ENCODE measurements around the gene CDON.

The CDON gene

DNA sequence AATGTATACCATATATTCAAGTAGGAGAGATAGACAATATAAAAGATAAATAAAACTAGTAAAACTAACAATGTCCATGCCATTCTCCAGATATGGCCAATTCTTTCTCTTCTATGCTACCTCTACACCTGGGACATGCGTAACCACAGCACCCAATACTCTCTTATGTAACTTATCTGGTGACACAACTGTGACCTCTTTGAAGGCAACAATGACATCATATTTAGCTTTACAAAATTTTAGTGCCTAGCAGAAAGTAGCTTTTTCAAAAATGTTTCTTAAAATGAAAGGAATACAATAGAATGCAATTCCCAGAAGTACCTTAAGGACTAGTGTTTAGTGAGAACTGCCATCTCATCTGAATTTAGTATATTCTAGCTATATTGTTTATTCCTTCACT is 36.8 kb downstream of the CDON start:
- Histone ChIP-seq H2AFZ (ENCODE audit: insufficient read depth, low read length, poor library complexity) (no peak overlapping the region), H3K4me3 (ENCODE audit: low read depth, low read length) (no peak overlapping the region), H3K27me3 (ENCODE audit: insufficient read depth, low read length) (no peaks in the 10 kb centered on the region), H3K79me2 (ENCODE audit: control insufficient read depth, insufficient read depth, low read length, poor library complexity) (peaks cover 5% of the 10 kb centered on the region), H3K4ac (ENCODE audit: low read depth, low read length) (no peak overlapping the region), H3K79me1 (ENCODE audit: low read length) (no peaks in the 10 kb centered on the region), H4K8ac (ENCODE audit: low read depth, low read length) (no peak overlapping the region), H4K91ac (ENCODE audit: low read depth, low read length) (no peak overlapping the region), H3K14ac (ENCODE audit: low read length) (no peak overlapping the region), H2BK12ac (ENCODE audit: low read length) (no peak overlapping the region), H3K18ac (ENCODE audit: low read length) (no peak overlapping the region), H3K9ac (ENCODE audit: low read length) (no peak overlapping the region), H2AK5ac (ENCODE audit: low read length) (no peak overlapping the region), H4K12ac (ENCODE audit: low read depth, low read length) (no peak overlapping the region), H3K9me3 (ENCODE audit: insufficient read depth, low read depth, low read length) (no peaks in the 10 kb centered on the region), H3K4me1 (ENCODE audit: control insufficient read depth in 1 of 2, insufficient read depth in 2 of 2, low read length in 2 of 2) (peaks cover 6 to 10% of the 10 kb centered on the region in 2 experiments), H3K27ac (ENCODE audit: low read depth, low read length) (no peak overlapping the region), H3K36me3 (ENCODE audit: control insufficient read depth in 1 of 2, insufficient read depth in 2 of 2, low read length in 2 of 2) (peaks cover 3% of the 10 kb centered on the region in 2 experiments), H2BK5ac (ENCODE audit: low read depth, low read length, poor library complexity) (no peak overlapping the region), H3K23ac (ENCODE audit: low read length) (no peak overlapping the region), H3K4me2 (ENCODE audit: low read length) (no peak overlapping the region), H2BK120ac (ENCODE audit: insufficient read depth, low read length, poor library complexity) (no peak overlapping the region)
- no peak for DNase-seq
- WGBS (ENCODE audit: extremely low coverage, insufficient coverage, insufficient read length) = no CpG with 5 or more reads among the region's 1 CpG

DNA sequence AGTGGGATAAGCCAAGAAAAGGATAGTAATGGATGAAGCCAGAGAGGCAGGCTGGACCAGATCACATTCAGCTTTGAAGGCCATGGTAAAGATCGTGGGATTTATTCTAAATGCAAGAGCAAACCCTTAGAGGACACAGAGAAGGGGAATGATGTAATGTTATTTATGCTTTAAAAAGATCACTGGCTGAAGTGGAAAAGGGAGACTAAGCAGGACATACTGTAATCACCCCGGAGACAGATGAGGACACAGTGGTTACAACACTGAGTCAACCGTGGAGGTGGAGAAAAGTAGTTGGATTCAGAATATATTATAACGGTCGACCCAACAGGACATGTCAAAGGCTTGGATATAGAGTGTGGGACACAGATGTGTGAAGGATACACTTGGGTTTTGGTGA is 38.5 kb downstream of the CDON start:
- no CpG with 5 or more reads among the region's 5 CpGs for WGBS (ENCODE audit: extremely low coverage, insufficient coverage, insufficient read length)
- peaks cover 5% of the 10 kb centered on the region for H3K79me2 ChIP-seq (ENCODE audit: control insufficient read depth, insufficient read depth, low read length, poor library complexity)

GRCh38 chr11:126012852-126013251 is 49.8 kb downstream of the CDON start:
- H3K9ac ChIP-seq (ENCODE audit: low read length) = no peak overlapping the region
- no peaks in the 10 kb centered on the region for H3K27me3 ChIP-seq (ENCODE audit: insufficient read depth, low read length)
- no peak overlapping the region for H3K23ac ChIP-seq (ENCODE audit: low read length)
- no peaks in the 10 kb centered on the region for H3K79me1 ChIP-seq (ENCODE audit: low read length)
- no peak overlapping the region for H4K91ac ChIP-seq (ENCODE audit: low read depth, low read length)
- H3K4me2 ChIP-seq (ENCODE audit: low read length) = no peak overlapping the region
- DNase-seq = no peak
- no peak overlapping the region for H3K27ac ChIP-seq (ENCODE audit: low read depth, low read length)
- H2BK120ac ChIP-seq (ENCODE audit: insufficient read depth, low read length, poor library complexity) = no peak overlapping the region
- WGBS (ENCODE audit: extremely low coverage, insufficient coverage, insufficient read length) = no CpG with 5 or more reads among the region's 2 CpGs
- no peaks in the 10 kb centered on the region for H3K79me2 ChIP-seq (ENCODE audit: control insufficient read depth, insufficient read depth, low read length, poor library complexity)
- no peak overlapping the region for H3K14ac ChIP-seq (ENCODE audit: low read length)
- no peak overlapping the region for H4K8ac ChIP-seq (ENCODE audit: low read depth, low read length)
- H3K4ac ChIP-seq (ENCODE audit: low read depth, low read length) = no peak overlapping the region
- H3K4me1 ChIP-seq (ENCODE audit: control insufficient read depth in 1 of 2, insufficient read depth in 2 of 2, low read length in 2 of 2) = peaks cover 6% of the 10 kb centered on the region in 2 experiments
- H3K18ac ChIP-seq (ENCODE audit: low read length) = no peak overlapping the region
- no peak overlapping the region for H2BK5ac ChIP-seq (ENCODE audit: low read depth, low read length, poor library complexity)
- H2BK12ac ChIP-seq (ENCODE audit: low read length) = no peak overlapping the region
- no peak overlapping the region for H3K4me3 ChIP-seq (ENCODE audit: low read depth, low read length)
- H2AK5ac ChIP-seq (ENCODE audit: low read length) = no peak overlapping the region
- H3K36me3 ChIP-seq (ENCODE audit: control insufficient read depth in 1 of 2, insufficient read depth in 2 of 2, low read length in 2 of 2) = peaks cover 19 to 22% of the 10 kb centered on the region in 2 experiments
- no peaks in the 10 kb centered on the region for H3K9me3 ChIP-seq (ENCODE audit: insufficient read depth, low read depth, low read length)
- no peak overlapping the region for H4K12ac ChIP-seq (ENCODE audit: low read depth, low read length)
- H2AFZ ChIP-seq (ENCODE audit: insufficient read depth, low read length, poor library complexity) = no peak overlapping the region

More for the DNA sequence above, 38.5 kb downstream of the CDON start:
- Histone ChIP-seq H3K18ac (ENCODE audit: low read length) (peak overlapping the region; percentile 79), H2BK12ac (ENCODE audit: low read length) (peak overlapping the region; percentile 28), H2AK5ac (ENCODE audit: low read length) (no peak overlapping the region), H3K4me1 (ENCODE audit: control insufficient read depth in 1 of 2, insufficient read depth in 2 of 2, low read length in 2 of 2) (peaks cover 6 to 13% of the 10 kb centered on the region in 2 experiments), H2BK5ac (ENCODE audit: low read depth, low read length, poor library complexity) (peak overlapping the region; percentile 32), H4K8ac (ENCODE audit: low read depth, low read length) (peak overlapping the region; percentile 25), H4K12ac (ENCODE audit: low read depth, low read length) (no peak overlapping the region), H3K4ac (ENCODE audit: low read depth, low read length) (peak overlapping the region; percentile 57), H2AFZ (ENCODE audit: insufficient read depth, low read length, poor library complexity) (no peak overlapping the region), H3K23ac (ENCODE audit: low read length) (no peak overlapping the region), H3K14ac (ENCODE audit: low read length) (no peak overlapping the region), H3K9ac (ENCODE audit: low read length) (no peak overlapping the region), H3K79me1 (ENCODE audit: low read length) (no peaks in the 10 kb centered on the region), H3K36me3 (ENCODE audit: control insufficient read depth in 1 of 2, insufficient read depth in 2 of 2, low read length in 2 of 2) (peaks cover 3 to 11% of the 10 kb centered on the region in 2 experiments), H4K91ac (ENCODE audit: low read depth, low read length) (peak overlapping the region; percentile 21), H3K4me3 (ENCODE audit: low read depth, low read length) (no peak overlapping the region), H3K27ac (ENCODE audit: low read depth, low read length) (no peak overlapping the region), H2BK120ac (ENCODE audit: insufficient read depth, low read length, poor library complexity) (no peak overlapping the region), H3K9me3 (ENCODE audit: insufficient read depth, low read depth, low read length) (no peaks in the 10 kb centered on the region), H3K4me2 (ENCODE audit: low read length) (no peak overlapping the region), H3K27me3 (ENCODE audit: insufficient read depth, low read length) (no peaks in the 10 kb centered on the region)
- DNase-seq = no peak

DNA sequence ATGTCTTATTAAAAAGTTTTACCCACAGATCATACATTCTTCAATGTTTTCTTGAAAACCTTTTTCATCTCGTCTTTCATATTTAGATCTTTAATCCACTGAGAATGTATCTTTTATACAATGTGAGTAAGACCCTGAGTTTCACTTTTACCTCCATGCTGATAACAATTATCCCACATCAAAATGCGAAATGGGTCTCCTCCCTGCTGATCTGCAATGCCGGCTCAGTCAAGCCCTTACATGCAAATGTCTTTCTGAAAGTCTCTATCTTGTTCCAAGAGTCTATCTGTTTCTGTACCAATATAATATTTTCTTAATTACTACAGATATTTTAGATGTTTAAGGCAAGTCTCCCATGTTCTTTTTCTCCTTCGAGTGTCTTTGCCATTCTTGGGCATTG is 50.9 kb downstream of the CDON start:
- no peak overlapping the region for H3K4me2 ChIP-seq (ENCODE audit: low read length)
- peaks cover 15 to 19% of the 10 kb centered on the region in 2 experiments for H3K36me3 ChIP-seq (ENCODE audit: control insufficient read depth in 1 of 2, insufficient read depth in 2 of 2, low read length in 2 of 2)
- no peak overlapping the region for H3K23ac ChIP-seq (ENCODE audit: low read length)
- no peak overlapping the region for H3K9ac ChIP-seq (ENCODE audit: low read length)
- H3K18ac ChIP-seq (ENCODE audit: low read length) = no peak overlapping the region
- no peak overlapping the region for H3K27ac ChIP-seq (ENCODE audit: low read depth, low read length)
- H4K8ac ChIP-seq (ENCODE audit: low read depth, low read length) = no peak overlapping the region
- no peak overlapping the region for H2BK120ac ChIP-seq (ENCODE audit: insufficient read depth, low read length, poor library complexity)
- no peak overlapping the region for H2AFZ ChIP-seq (ENCODE audit: insufficient read depth, low read length, poor library complexity)
- H3K14ac ChIP-seq (ENCODE audit: low read length) = no peak overlapping the region
- no peaks in the 10 kb centered on the region for H3K27me3 ChIP-seq (ENCODE audit: insufficient read depth, low read length)
- no CpG with 5 or more reads among the region's 4 CpGs for WGBS (ENCODE audit: extremely low coverage, insufficient coverage, insufficient read length)
- no peak overlapping the region for H4K91ac ChIP-seq (ENCODE audit: low read depth, low read length)
- no peak overlapping the region for H2AK5ac ChIP-seq (ENCODE audit: low read length)
- no peak overlapping the region for H2BK5ac ChIP-seq (ENCODE audit: low read depth, low read length, poor library complexity)
- DNase-seq = no peak
- H3K79me1 ChIP-seq (ENCODE audit: low read length) = no peaks in the 10 kb centered on the region
- H3K9me3 ChIP-seq (ENCODE audit: insufficient read depth, low read depth, low read length) = no peaks in the 10 kb centered on the region
- no peak overlapping the region for H3K4ac ChIP-seq (ENCODE audit: low read depth, low read length)
- H3K4me3 ChIP-seq (ENCODE audit: low read depth, low read length) = no peak overlapping the region
- no peak overlapping the region for H2BK12ac ChIP-seq (ENCODE audit: low read length)
- H4K12ac ChIP-seq (ENCODE audit: low read depth, low read length) = no peak overlapping the region
- peaks cover 6% of the 10 kb centered on the region in 2 experiments for H3K4me1 ChIP-seq (ENCODE audit: control insufficient read depth in 1 of 2, insufficient read depth in 2 of 2, low read length in 2 of 2)
- H3K79me2 ChIP-seq (ENCODE audit: control insufficient read depth, insufficient read depth, low read length, poor library complexity) = no peaks in the 10 kb centered on the region
